Spleen (tissue), 11 donors: Measurements from ENCODE around the gene TTYH1. TPM values are rescaled to one million over a fixed set of nuclear protein-coding genes. Genes with fewer than 3 reads are reported as not detected.
A peak's percentile ranks its signal among the peaks of the same experiment; 100 is the strongest.
"Not testable (repeated sequence)": the region's sequence is repeated elsewhere in the genome, so short reads cannot be mapped to it uniquely, and the experiment has no call there.

ENCODE experiments used
- DNase-seq: peaks from one replicate; pipeline ENCODE4 v3.0.0-alpha.2; 2020
- H3K27ac ChIP-seq, 8 donors: fragments of 200-600 bp; sonication (generic) in 7 of 8; 1 replicate in 4 of 8; 2 replicates in 4 of 8; pipeline versions ENCODE4 v1.5.0 to v1.8.0; 2016 to 2021; ENCODE audit warnings: inconsistent platforms in 4 of 8, mild to moderate bottlenecking in 4 of 8, moderate library complexity in 1 of 8
- H3K27me3 ChIP-seq, 7 donors: fragments of 200-600 bp; sonication (generic) in 6 of 7; replicated peaks in 1 of 7; 1 replicate in 4 of 7; 2 replicates in 3 of 7; pipeline versions ENCODE4 v1.5.0 to v1.8.0; 2016 to 2021; ENCODE audit warnings: inconsistent platforms in 3 of 7, mild to moderate bottlenecking in 1 of 7
- H3K36me3 ChIP-seq, 6 donors: fragments of 200-600 bp; sonication (generic) in 5 of 6; 1 replicate in 4 of 6; 2 replicates in 2 of 6; pipeline versions ENCODE4 v1.5.0 to v1.8.0; 2016 to 2021; ENCODE audit warnings: inconsistent platforms in 2 of 6
- H3K4me1 ChIP-seq, 6 donors: fragments of 200-600 bp; sonication (generic) in 5 of 6; 1 replicate in 3 of 6; 2 replicates in 3 of 6; pipeline versions ENCODE4 v1.5.0 to v1.8.0; 2016 to 2021; ENCODE audit warnings: inconsistent platforms in 3 of 6
- H3K4me3 ChIP-seq, 8 donors: fragments of 200-600 bp; sonication (generic) in 7 of 8; 1 replicate in 4 of 8; 2 replicates in 4 of 8; pipeline versions ENCODE4 v1.5.0 to v1.8.0; 2016 to 2021; ENCODE audit warnings: inconsistent platforms in 4 of 8, mild to moderate bottlenecking in 4 of 8, moderate library complexity in 2 of 8
- H3K9me3 ChIP-seq, 8 donors: fragments of 200-600 bp; sonication (generic) in 7 of 8; 1 replicate in 4 of 8; 2 replicates in 4 of 8; pipeline versions ENCODE4 v1.5.0 to v1.8.0; 2016 to 2021; ENCODE audit warnings: inconsistent platforms in 4 of 8
- POLR2A ChIP-seq, 3 donors: fragments of 450-650 bp; IDR thresholded peaks; one replicate each; pipeline ENCODE4 v1.5.1; 2017; ENCODE audit warnings: antibody characterized with exemption in 3 of 3, mild to moderate bottlenecking in 1 of 3
- POLR2AphosphoS5 ChIP-seq, 3 donors: sonication (generic); formaldehyde crosslinking; IDR thresholded peaks; one replicate each; pipeline ENCODE4 v1.5.1; 2017; ENCODE audit warnings: antibody characterized with exemption in 3 of 3
- WGBS, 5 donors: extraction: QIAGEN DNeasy Blood & Tissue Kit in 3 of 5; methylation state at CpG; one replicate each; pipeline versions ENCODE4 v1.1.5 to v1.1.7; 2013 to 2018; 5-methylcytosine and 5-hydroxymethylcytosine counted together
- intact Hi-C: fragments of 100-400 bp; cut with DNase I; formaldehyde crosslinking; loops from one replicate; pipeline ENCODE4 v1.15.0; 2023; ENCODE audit warnings: low total_unique reads
- polyA plus RNA-seq, 3 donors: library from polyadenylated mRNA; stranded (reverse); fragments of 200-250 nt; gene quantifications; one replicate each; pipeline ENCODE4 v1.2.1, GENCODE V29; 2013
- total RNA-seq, 7 donors: library from RNA; depleted of rRNA in 3 of 7; stranded (reverse); fragments of >200 nt in 3 of 7; fragmentation: NEBNext Ultra II Directional in 4 of 7; extraction: Animal tissue kit (Norgen Biotek cat#: 25700) in 4 of 7; gene quantifications; one replicate each; pipeline versions ENCODE4 v1.1.0 to v1.2.1, GENCODE V29; 2016 to 2021
- TF ChIP-seq, protein P1 (sequence below), 11 experiments: fragments of 200-600 bp in 7 of 11; fragments of 450-650 bp in 4 of 11; sonication (generic) in 4 of 11; IDR thresholded peaks in 8 of 11; conservative IDR thresholded peaks in 3 of 11; 1 replicate in 7 of 11; 2 replicates in 4 of 11; pipeline versions ENCODE4 v1.4.0 to v1.8.0; 2016 to 2021; ENCODE audit warnings: antibody characterized with exemption in 11 of 11, inconsistent platforms in 4 of 11, mild to moderate bottlenecking in 1 of 11
- donor health status: healthy with polysubstance abuse.
- donor health status: DM: no; HTN: no; CAD: no; lungs with moderate emphysema.
- donor health status: DM: no; HTN: no; CAD: no.
- donor health status: Bipolar disorder and iron deficiency.
- donor health status: healthy.
- donor health status: DM: no; HTN: no; CAD: no.
- donor health status: DM: yes; HTN: yes; CAD: no.

The TTYH1 gene
- total and polyA plus RNA-seq, 10 donors: 0.97 to 3.5 (median 1.2) TPM

DNA sequence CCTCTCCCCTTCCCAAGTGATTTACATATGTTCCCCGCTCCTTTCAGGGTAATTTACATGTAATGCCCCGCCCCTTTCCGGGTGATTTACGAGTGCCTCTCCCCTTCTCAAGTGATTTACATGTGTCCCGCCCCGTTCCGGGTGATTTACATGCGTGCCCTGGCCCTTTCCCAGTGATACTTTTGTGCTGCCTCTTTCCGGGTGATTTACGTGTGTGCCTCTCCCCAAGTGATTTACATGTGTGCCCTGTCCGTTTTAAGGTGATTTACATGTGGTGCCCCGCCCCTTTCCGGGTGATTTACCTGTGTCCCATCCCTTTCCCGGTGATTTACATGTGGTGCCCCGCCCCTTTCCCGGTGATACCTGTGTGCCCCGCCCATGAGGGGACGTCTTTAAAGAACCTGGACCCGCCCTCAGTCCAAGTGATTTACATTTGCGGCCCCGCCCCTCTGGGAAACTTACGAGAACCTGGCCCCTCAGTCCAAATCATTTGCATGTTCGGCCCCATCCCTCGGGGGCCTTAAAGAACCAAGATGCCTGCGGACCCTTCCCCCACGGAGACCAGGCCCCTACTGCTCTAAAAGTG lies 48.9 kb downstream of the TTYH1 start:
- DNase-seq: peak; percentile 95
- Histone ChIP-seq H3K27ac (peak overlapping the region; percentile 91 to 99 (median 96)), H3K9me3 (no peaks in the 10 kb centered on the region), H3K4me1 (peaks cover 11 to 61% (median 42%) of the 10 kb centered on the region in 6 donors), H3K36me3 (peaks cover 0 to 35% (median 32%) of the 10 kb centered on the region in 6 donors), H3K4me3 (peak overlapping the region; percentile 54 to 74 (median 64)), H3K27me3 (peaks cover 0 to 15% (median 0%) of the 10 kb centered on the region in 7 donors)
- TF ChIP-seq POLR2AphosphoS5 (IDR thresholded peaks at IDR 0.05) (no peak), POLR2A (IDR thresholded peaks at IDR 0.05) (no peak)
- TF ChIP-seq, protein P1, sequence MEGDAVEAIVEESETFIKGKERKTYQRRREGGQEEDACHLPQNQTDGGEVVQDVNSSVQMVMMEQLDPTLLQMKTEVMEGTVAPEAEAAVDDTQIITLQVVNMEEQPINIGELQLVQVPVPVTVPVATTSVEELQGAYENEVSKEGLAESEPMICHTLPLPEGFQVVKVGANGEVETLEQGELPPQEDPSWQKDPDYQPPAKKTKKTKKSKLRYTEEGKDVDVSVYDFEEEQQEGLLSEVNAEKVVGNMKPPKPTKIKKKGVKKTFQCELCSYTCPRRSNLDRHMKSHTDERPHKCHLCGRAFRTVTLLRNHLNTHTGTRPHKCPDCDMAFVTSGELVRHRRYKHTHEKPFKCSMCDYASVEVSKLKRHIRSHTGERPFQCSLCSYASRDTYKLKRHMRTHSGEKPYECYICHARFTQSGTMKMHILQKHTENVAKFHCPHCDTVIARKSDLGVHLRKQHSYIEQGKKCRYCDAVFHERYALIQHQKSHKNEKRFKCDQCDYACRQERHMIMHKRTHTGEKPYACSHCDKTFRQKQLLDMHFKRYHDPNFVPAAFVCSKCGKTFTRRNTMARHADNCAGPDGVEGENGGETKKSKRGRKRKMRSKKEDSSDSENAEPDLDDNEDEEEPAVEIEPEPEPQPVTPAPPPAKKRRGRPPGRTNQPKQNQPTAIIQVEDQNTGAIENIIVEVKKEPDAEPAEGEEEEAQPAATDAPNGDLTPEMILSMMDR (IDR thresholded peaks at IDR 0.05 in 8 of 11, conservative IDR thresholded peaks at IDR 0.05 in 3 of 11): no peak
- 0 to 1% (median 1%) methylated on average over 26 of the region's 26 CpGs for WGBS, 5 donors
- intact Hi-C loops: no loop called here

DNA sequence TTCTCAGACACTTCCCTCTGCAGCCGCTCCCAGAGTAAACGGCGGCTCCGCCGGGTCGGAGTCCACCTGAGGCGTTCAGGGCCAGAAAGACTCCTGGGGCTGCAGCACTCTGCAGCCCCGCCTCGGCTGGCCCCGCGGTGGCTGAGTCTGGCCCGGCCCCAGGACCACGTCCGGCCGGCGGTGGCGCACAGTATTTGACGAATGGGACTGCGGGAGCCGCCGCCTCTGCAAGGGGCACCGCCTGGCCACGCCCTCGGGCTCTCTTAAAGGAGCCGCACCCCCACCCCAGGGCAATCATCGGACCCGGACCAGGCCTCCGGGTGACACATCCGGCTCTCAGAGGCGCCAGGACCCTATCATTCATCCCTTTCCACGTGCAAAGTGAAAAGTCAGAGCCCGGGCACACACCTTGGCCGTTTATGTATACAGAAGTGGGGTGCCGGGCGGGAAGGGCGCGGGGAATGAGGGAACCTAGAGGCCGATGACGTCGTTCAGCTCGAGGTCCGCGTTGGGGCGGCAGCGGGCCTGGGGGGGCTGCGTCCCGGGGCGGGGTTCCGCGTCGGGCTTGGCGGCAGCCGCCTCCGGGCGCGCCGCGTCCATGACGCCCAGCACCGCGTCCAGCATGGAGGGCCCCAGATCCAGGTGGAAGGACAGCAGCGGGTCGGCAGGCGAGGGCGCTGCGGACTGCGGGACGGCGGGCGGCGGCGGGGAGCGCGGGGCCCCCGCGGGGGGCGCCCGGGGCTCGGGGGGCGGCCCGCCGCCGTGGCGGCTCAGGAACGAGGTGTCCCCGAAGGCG lies 49.6 kb downstream of the TTYH1 start:
- 0 to 19% (median 9%) methylated on average over 16 to 87 of the region's 87 CpGs for WGBS, 5 donors
- H3K27me3 ChIP-seq: peaks cover 0 to 22% (median under 1%) of the 10 kb centered on the region in 7 donors
- DNase-seq: peak; percentile 98

DNA sequence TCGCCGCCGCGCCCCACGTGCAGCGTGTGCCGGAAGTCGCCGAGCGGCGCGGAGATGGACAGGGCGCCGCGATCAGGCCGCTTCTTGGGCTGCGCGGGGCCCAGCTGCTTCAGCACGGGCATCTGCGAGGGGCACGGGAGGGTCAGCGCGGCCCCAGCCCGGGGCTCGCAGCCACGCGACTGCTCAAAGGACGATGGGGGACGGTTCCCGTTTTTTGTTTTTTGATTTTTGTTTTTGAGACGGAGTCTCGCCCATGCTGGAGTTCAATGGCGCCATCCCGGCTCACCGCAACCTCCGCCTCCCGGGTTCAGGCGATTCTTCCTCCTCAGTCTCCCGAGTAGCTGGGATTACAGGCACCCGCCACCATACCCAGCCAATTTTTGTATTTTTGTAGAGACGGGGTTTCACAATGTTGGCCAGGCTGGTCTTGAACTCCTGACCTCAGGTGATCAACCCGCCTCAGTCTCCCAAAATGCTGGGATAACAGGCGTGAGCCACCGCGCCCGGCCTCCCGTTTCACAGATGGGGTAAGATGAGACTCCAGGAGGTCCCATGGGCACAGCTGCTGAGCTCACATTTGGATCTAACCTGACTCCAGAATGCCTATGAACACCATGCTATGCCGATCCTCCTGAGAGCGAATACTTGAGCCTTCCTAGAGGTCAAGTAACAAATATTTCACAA lies 50.3 kb downstream of the TTYH1 start:
- H3K4me3 ChIP-seq: peak overlapping the region in 2 of 8 donors; percentile 62 to 74
- 74 to 96% (median 82%) methylated on average over 29 to 49 of the region's 49 CpGs for WGBS, 5 donors
- peak overlapping the region in 3 of 8 donors; percentile 98 to 99 (median 98) for H3K27ac ChIP-seq
- intact Hi-C loops: no loop called here
- H3K36me3 ChIP-seq: peaks cover 0 to 21% (median 18%) of the 10 kb centered on the region in 6 donors
- TF ChIP-seq, protein P1 (IDR thresholded peaks at IDR 0.05 in 8 of 11, conservative IDR thresholded peaks at IDR 0.05 in 3 of 11): no peak
- TF ChIP-seq POLR2AphosphoS5 (IDR thresholded peaks at IDR 0.05): no peak
- TF ChIP-seq POLR2A (IDR thresholded peaks at IDR 0.05): no peak
- peak; percentile 86 for DNase-seq
- peaks cover 25 to 61% (median 42%) of the 10 kb centered on the region in 6 donors for H3K4me1 ChIP-seq
- peaks cover 0 to 29% (median 3%) of the 10 kb centered on the region in 7 donors for H3K27me3 ChIP-seq
- H3K9me3 ChIP-seq: no peaks in the 10 kb centered on the region

More for the DNA sequence above, 49.6 kb downstream of the TTYH1 start:
- Histone ChIP-seq H3K36me3 (peaks cover 0 to 28% (median 26%) of the 10 kb centered on the region in 6 donors), H3K27ac (peak overlapping the region; percentile 91 to 99 (median 96)), H3K4me1 (peaks cover 18 to 61% (median 43%) of the 10 kb centered on the region in 6 donors), H3K9me3 (no peaks in the 10 kb centered on the region), H3K4me3 (peak overlapping the region; percentile 54 to 74 (median 64))
- TF ChIP-seq POLR2A (IDR thresholded peaks at IDR 0.05): no peak
- TF ChIP-seq POLR2AphosphoS5 (IDR thresholded peaks at IDR 0.05): peak; percentile 80 to 92 (median 86)
- TF ChIP-seq, protein P1 (IDR thresholded peaks at IDR 0.05 in 8 of 11, conservative IDR thresholded peaks at IDR 0.05 in 3 of 11): peak in 6 of 11 experiments; percentile 4 to 47 (median 42)
- intact Hi-C loops: no loop called here

DNA sequence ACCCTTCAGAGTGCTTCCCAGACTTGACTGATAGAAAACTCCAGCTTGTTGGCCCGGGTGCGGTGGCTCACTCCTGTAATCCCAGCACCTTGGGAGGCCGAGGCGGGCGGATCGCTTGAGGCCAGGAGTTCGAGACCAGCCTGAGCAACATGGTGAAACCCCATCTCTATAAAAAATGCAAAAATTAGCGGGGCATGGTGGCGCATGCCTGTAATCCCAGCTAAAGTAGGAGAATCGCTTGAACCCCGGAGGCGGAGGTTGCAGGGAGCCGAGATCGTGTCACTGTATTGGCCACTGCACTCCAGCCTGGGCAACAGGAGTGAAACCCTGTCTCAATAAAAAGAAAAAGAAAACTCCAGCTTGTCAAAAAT lies 50.8 kb downstream of the TTYH1 start:
- Histone ChIP-seq H3K4me1 (peaks cover 29 to 61% (median 44%) of the 10 kb centered on the region in 6 donors), H3K36me3 (peaks cover 0 to 15% (median 13%) of the 10 kb centered on the region in 6 donors), H3K27me3 (peaks cover 0 to 34% (median 5%) of the 10 kb centered on the region in 7 donors)
- DNase-seq, H3K9me3 ChIP-seq, H3K4me3 ChIP-seq, H3K27ac ChIP-seq, intact Hi-C loops: not testable (repeated sequence)
- 94 to 97% (median 96%) methylated on average over 14 of the region's 14 CpGs for WGBS, 5 donors
